Activated T-helper 9 cell treated with anti-CD3 and anti-CD28 coated beads, Interleukin-2, amount 50 U/mL, for 16 hours (primary cell): ENCODE measurements around the gene DCAF5.
"Not testable (repeated sequence)": the region's sequence is repeated elsewhere in the genome, so short reads cannot be mapped to it uniquely, and the experiment has no call there.

Source experiments
- DNase-seq: peaks from one replicate; pipeline ENCODE4 v3.0.0-alpha.2; 2020; ENCODE audit warnings: low read depth

The DCAF5 gene

DNA sequence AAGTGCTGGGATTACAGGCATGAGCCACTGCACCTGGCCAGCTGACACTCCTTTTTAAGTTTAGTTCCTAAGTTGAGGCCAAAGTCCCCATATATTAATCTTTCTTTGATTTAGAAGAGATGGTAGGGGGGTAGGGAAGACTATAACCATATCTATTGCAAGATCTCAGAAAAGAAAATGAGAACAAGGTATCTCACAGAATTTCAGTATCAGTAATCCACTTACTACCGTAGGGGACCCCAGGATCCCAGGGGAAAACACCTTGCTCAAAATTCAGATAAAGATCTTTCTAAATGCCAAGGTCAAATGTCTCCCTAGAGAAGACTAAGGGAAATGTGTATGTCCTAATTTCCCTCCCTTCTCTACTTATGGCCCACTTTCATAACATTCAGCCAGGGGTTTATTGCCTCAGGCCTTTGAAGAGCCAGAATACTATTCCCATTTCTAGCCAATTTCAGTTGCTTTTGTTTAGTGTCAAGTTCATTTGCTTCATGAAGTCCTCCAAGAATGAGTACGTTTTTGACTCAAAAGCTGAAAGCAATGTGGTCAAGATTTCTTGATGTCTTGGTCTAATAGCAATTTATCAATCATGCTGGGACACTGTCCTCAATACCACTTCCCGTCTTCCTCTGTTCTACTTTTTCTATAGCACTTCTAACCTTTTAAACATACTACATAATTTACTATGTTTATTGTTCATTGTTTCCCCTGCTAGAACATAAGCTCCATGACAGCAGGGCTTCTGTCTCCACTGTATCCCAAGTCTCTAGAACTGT lies 86.3 kb downstream of the DCAF5 start:
- no peak for DNase-seq

DNA sequence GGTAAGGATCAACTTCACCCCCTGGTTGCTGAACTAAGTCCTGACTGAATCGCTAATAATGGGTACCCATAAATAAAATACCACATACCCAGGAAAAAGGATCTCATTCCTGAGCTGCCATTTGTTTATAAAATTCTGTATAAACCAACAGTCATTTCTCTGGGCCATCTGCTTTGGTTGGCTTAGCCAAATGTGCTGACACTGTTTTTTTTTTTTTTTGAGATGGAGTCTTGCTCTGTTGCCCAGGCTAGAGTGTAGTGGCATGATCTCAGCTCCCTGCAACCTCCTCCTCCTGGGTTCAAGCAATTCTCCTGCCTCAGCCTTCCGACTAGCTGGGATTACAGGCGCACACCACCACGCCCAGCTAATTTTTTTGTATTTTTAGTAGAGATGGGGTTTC lies 87.0 kb downstream of the DCAF5 start:
- not testable (repeated sequence) for DNase-seq

DNA sequence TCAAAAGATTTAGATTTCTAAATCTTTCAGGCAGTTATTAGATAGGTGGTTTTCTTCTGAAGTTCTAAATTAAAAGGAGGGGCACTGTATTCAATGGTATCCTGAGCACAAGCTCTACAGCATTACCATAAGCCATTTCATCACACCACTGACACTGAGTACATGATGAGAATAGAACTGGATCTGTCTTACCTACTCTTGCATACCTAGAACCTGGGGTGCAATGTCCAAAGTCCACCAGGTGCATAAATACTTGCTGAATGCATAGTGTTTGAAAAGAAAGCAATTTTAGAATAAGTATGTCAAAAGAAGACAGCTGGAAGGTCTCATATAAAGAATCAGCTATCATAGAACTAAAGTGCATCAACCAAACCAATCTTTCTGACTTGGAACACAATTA lies 88.3 kb downstream of the DCAF5 start:
- DNase-seq, result no peak

DNA sequence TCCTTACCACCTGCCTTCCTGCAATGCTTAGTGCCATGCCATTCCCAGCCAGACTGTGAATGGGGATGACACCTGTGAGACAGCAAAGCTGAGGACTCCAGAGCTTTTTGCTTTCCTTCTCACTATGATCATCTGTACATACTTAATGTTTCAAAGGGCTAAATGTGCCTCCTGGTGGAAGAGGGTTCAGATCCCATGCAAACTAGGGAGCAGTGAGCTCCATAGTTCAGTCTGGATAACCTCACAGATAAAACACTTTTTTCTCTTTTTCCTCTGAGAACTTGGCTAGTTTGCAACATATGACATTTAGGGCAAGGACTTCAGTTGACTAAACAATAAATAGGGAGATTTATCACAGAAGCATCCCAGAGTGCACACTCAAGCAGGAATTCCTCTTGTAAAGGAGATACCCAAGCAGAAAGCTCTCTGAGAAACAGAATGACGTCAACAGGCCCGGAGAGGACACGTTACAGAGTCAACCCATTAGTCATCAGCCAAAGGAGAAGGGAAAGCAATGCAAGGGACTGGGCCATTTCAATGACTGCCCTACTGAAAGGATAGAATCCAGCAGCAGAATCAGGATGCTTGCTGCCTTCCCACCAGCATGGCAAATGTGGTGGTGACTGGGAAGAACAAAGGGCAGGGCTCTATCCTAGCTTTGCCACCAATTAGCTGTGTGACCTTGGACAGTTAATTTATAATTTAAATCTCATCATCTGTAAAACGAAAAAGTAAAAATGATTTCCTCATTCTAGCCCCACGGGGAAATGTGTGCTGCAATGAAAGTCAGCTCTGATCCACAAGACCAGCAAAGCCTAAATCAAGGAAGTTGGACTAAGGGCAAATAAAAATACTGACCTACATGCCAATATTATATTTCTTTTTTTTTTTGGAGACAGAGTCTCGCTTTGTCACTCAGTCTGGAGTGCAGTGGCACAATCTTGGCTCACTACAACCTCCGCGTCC lies 93.0 kb downstream of the DCAF5 start:
- DNase-seq, result no peak

DNA sequence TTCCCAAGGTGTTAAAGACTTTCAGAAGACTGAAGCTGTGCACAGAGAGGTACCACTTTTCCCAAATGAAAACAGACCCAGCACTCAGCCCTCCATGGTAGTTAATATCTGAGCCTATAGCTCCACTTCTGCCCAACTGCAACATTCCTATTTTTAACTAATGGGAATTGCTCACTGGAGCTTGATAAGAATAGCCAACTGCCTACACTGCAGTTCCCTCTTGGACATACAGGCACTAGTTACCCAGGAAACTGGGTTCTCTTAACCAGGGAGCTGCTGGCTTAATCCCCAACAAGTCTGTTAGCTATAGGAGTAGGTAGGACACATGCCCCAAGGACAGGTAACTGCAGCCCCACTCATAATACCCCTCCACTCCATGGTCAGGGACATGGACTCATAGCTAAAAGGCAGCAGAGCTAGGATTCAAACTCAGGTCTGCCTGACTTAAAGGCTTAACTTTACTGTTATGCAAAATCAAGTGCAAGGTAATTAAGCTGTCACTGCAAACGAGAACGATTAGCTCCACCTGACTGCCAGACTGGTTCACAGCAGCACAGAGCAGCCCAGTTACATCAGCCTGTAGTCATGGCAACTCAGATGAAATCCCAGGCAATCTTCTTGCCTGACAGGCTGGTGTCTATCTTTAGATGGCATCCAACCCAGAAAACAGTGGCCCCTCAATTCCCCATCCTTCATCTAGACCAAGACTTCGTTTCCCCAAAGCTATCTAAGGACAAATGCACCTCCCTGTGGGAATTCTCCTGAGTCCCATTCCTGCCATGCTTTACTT lies 96.7 kb downstream of the DCAF5 start:
- DNase-seq, result no peak

DNA sequence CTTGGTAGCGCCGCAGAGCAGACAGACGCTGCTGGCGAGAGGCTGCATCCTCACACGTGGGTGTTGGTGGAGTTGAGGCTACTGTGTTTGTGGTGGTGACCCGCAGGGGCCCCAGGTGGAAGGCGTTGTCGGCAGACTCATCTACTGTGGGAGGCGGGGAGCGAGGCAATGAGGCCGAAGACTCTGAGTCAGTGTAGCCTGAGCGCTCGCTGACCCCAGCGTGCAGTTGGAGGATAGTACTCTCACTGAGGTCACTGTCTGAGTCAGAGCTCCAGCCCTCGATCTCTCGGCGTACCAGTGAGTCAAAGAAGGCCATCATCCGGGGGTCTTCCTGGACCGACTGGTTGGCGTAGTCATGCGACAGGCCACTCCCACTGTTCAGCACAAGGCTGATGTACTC lies 97.8 kb downstream of the DCAF5 start:
- DNase-seq, result no peak

DNA sequence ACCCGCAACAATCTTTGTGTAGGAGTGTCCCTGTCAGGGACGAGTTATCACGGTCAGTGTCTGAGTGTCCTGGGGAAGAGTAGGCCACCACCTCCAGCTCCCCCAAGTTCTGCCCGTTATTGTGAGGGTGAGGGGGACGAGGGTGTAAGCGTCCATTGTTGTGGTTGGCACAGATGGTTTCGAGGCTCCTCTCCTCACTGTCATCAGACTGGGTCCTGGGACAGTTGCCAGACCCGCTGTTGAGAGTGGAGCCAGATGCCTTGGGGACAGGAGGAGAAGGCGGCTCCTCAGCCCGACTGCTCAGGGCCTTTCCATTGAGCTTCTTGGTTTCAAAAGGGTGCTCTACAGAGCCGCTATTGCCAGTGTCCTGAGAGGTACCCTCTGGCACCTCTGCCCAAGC lies 98.9 kb downstream of the DCAF5 start:
- DNase-seq, result no peak

DNA sequence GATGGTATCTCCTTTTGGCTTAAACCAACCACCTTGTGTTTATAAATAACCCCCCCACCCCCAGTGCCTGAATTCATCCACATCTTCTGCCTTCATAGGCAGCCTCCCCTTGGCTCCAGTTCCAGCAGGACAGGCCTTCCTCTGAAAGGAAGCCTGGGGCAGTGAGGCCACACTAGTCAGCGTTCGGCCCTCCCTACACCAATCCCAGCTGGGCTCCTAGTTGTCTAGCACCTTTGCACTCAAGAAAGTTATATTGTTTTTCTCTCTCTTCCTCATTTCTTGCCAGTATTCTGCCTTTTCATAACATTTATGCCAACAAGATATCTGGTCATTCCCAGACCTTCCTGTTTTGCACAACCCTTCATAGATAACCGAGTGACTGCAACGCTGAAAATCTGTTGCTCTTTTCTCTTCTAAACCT lies 100.7 kb downstream of the DCAF5 start:
- no peak for DNase-seq

DNA sequence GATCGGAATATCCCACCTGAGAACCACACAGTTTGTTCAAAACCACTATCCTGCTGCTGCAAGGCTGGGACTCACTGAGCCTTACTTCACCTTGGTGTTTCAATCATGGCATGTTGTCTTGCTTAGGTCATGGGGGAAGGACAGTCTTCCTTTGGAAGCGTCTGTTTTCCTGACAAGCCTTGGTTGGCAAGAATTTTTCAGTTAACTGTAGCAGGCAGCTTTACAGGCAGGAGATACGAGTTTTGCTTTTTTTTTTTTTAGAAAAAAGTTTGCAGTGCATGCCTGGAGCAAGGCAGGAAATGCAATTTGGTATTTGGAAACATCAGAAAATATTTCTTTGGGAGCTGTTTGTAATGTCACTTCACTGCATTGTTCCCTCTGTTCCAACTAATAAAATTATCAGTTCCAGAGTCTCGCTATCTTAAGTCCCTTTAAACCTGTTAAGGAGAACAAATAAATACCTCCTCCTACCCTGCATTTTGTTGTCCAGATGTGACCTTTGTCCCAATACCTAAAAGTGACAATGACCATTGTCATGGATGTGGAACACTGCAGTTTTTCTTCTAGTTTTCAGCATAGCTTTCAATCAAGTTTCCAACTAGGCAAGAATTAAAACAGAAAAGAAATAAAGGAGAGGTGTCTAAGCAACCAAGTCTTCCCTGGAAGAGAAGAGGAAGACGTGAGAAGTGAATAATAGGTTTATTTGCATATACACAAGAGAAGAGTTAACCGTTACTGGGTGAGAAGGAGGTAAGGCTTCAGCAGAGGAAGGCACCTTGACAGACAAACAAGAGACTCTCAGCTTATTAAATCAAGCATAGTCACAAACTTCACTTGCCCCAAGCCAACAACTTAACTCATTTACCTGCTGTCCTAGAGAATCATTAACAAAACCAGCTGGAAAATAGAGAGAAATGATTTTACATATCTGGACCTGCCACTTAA lies 102.4 kb downstream of the DCAF5 start:
- no peak for DNase-seq

DNA sequence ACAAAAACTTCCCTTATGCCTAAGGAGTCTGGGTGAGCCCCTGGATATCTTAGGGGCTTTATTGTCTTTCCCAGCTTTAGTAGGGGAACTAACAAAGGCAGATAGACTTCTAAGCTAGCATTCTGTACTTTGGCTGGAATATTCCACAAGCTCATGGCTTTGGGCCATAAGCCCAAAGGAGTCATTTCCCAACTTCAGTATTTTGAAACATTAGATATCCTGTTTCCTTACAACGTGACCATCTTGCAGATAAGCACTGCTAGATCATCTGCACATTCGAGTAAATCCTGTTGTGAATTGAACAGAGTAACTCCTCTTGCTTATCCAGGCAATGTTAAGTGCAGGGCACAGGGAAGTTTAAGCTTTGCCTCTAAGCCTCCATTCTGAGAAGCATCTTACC lies 103.2 kb downstream of the DCAF5 start:
- no peak for DNase-seq

DNA sequence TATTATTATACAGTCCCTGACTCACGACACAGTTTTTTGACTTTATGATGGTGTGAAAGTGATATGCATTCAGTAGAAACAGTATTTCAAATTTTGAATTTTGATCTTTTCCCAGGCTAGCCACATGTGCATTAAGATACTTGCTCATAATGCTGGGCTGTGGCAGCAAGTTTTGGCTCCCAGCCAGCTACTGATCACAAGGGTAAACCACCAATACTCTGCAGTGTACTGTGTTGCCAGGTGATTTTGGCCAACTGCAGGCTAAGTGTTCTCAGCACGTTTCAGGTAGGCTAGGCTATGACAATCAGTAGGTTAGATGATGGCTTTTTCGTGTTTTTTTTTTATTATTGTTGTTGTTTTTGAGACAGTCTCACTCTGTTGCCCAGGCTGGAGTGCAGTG lies 104.5 kb downstream of the DCAF5 start:
- no peak for DNase-seq

DNA sequence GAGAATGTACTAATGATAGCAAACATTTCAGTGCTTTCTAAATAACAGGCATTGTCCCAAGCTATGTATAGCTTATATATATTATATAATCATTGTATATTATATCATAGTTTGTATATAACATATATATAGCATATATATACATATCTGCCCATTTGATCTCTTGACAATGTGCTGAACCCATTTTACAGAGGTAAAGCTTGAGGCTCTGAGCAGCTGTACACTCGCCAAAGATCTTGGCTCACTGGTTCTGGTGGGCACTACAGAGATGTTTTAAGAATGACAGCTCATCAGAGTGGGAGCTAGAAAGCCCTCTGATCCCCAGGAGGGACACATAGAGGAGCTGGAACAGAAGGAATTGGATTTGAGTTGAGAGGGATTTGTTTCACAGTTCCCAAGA lies 105.7 kb downstream of the DCAF5 start:
- DNase-seq, result no peak

DNA sequence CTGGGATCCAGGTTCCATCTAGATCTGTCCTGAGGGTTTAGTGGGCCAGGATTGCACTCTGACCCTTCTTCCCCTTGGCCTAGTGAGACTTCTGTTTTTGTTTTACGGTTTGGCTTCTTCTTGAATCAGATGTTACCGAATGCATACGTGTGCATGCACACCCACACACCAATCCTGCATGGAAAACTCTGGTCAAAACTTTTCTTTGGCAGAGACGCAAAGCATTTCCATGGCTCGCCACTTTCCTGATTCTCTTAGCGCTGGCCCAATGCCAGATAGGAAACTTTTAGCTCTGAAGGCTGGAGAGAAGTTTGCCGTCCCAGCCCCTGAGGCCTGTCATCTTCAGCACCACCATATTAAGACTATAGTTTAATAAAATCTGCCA lies 106.5 kb downstream of the DCAF5 start:
- DNase-seq, result no peak

DNA sequence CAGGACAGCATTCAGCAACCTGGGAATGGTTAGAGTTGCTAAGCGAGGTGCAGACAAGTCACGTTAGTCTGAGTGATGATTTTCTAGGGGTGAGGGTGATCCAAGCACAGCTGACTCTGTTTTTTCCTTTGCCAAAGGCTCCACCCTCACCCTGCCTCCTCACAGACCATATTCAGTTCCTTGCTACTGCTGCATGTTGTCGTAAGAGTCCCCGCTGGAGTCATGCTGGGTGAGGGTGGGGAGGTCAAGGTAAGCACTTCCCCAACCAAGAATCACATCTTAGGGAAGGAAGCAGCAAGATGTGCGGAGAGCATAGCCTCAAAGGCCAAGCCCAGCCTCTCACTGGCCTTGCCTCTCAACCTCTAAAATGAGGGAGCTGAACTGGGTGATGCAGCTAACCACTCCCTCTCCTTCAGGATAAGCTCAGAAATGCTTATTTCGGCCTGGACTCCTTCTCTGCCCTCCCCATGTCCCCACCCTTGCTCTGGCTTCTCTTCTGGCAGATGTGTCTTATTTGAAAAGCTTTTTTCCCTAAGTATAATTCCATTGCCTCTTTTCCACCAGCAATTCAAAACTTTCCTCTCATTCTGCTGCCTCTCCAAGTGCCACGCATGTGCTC lies 107.0 kb downstream of the DCAF5 start:
- no peak for DNase-seq

DNA sequence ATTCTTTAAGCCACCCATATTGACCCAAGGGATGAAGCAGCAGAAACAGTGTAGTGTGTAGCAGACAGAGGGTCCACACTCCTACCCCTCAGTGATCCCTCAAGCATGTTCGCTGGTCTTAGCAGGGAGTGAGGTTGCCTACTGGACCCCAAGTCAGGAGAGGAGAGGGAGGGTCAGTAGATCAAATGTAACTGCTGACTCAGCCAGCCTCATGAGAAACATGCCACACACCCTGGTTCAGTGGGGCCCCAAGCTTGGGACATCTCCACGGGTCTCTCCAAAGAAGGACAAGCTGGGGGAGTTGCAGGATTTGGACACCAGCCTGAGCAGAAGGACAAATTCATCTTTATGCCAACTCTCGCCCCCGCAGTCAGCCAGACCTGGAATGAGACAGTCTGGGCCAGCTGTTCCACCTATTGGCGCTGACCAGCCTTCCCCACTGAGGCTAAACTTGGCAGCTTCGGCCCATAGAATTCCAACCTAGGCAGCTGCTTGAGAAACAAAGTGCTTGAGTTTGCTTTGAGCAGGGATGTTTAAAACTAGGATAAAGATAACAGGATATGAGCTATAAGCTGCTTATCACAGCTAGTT lies 107.9 kb downstream of the DCAF5 start:
- DNase-seq, result no peak

DNA sequence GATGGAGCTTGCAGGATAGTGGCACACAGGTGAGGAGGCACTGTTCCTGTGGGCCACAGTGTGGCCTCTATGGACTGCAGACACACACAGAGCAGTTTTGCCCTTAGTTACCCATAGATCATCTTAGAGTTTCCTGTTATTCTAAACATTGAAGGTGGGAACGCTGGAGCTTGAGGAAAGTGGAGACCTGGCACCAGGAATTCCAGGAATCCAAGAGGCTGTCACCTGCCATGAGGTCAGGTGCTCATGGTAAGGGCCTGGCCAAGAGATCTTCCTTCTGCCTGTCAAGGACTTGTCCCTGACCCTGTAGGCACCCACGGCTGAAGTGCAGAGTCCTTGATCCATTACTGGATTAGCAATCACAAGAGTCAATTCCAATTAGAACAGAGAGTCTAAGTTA lies 108.6 kb downstream of the DCAF5 start:
- no peak for DNase-seq

DNA sequence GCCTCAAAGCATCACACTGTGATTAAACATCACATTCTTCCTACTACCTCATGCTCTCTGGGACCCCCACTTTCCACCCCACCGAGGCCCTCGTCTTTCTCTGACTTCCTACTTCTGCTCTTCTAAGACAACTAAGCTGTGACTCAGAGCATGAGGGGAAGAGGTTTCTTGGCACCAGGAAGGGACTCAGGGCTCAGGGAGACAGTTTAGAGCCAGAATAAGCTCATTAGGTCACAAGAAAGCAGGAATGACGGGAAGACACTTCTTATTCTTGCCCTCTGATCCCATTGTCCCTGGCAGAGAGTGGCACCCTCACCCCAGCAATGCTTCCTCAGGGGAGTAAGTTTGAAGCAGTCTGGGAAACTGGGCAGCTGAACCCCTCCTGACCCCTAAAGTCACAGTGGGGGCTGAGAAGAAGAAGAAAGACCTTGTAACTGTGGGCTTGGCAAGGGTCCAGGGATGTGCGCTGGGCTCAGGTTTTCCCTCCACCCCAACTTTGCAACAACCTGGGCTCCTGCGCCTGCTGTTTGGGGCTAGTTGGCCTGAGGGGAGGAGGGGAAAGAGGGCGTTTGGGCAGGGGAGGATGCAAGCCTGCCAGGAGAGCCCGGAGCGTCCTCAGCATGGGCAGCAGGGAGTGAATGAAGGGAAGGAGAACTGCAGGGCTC lies 109.2 kb downstream of the DCAF5 start:
- DNase-seq, result no peak

DNA sequence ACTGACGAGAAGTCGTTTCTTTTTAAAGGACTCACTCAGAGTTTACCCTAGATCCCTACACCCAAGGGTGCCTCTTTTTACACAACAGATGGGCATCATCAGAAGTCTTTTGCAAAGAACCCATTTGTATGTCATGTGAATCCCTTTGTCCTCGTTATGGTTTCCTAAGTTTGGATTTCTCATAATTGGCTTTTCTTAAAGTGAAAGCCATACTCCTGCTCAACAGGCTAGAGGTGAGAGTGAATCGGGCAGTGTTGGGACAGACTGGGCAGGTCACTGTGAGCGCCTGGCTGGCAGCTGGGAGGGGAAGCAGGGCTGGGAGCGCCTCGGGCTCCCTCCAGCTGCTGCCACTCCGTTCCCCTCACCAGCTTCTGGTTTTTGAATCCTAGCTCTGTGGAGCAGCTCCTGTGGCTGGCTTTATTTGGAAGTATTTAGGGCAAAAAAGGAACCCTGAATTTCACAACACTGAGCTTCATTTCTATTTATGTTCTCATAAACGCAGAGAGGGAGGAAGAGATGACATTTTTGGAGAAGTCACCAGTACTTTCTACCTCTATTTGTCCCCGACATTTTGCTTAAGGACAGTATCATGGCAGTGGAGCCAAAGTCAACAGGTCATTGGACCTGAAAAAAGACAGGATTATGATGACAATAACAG lies 110.0 kb downstream of the DCAF5 start:
- DNase-seq, result no peak

DNA sequence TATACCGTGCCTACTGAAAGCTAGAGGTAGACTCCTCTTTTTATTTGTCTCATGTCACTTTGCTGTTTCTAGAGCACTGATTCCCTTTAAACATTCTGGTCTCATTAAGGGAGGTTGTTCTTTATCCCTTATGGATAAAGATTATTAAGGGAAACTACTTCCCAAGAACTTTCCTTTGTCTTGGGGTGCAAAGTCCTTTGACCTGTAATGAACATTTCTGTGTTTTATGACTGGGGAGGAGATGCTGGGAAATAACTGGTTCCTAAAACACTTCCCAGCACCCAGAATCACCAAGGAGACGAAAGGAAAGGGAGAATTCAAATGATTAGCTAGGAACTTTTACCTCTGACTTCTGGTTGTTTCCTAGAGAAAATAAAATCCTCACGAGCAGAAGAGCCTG lies 110.6 kb downstream of the DCAF5 start:
- no peak for DNase-seq
